HCT116 (cell line): ENCODE results near the gene ARFGAP1.

Experiments
- EZH2 ChIP-seq: fragments of 200-600 bp; sonication (generic); IDR thresholded peaks from 2 replicates; pipeline ENCODE4 v1.6.1; 2017; ENCODE audit warnings: antibody characterized with exemption, mixed run types
- FOSL1 ChIP-seq: IDR thresholded peaks from 2 replicates; pipeline ENCODE4 v1.6.1; 2012; ENCODE audit warnings: low read depth
- JUND ChIP-seq: IDR thresholded peaks from 2 replicates; pipeline ENCODE4 v1.6.1; 2012
- MAX ChIP-seq: IDR thresholded peaks from 2 replicates; pipeline ENCODE4 v1.6.1; 2012
- POLR2A ChIP-seq: IDR thresholded peaks from 2 replicates; pipeline ENCODE4 v1.7.0; 2011; ENCODE audit warnings: borderline replicate concordance; ENCODE audit not compliant: insufficient read depth, insufficient read length; ENCODE audit errors: extremely low read depth
- POLR2AphosphoS5 ChIP-seq: IDR thresholded peaks from 2 replicates; pipeline ENCODE4 v1.6.1; 2011; ENCODE audit warnings: mild to moderate bottlenecking, low read depth, low read length, moderate library complexity
- SRF ChIP-seq: IDR thresholded peaks from 2 replicates; pipeline ENCODE4 v1.6.1; 2012; ENCODE audit warnings: low read depth
- ZNF274 ChIP-seq: fragments of 200-500 bp; sonication (Bioruptor generic); IDR thresholded peaks from 2 replicates; pipeline ENCODE4 v1.6.1; 2014; ENCODE audit warnings: mild to moderate bottlenecking, low read depth, low read length, inconsistent platforms
- TF ChIP-seq, protein P1 (sequence below), 3 experiments: fragments of 200-600 bp in 1 of 3; sonication (generic) in 1 of 3; IDR thresholded peaks in 2 of 3; conservative IDR thresholded peaks in 1 of 3; 2 replicates each; pipeline ENCODE4 v1.5.1; 2012 to 2017; ENCODE audit warnings: low read depth in 2 of 3, low read length in 2 of 3, antibody characterized with exemption in 1 of 3, borderline replicate concordance in 1 of 3, control low read depth in 1 of 3, mild to moderate bottlenecking in 1 of 3, mixed read lengths in 1 of 3, mixed run types in 1 of 3, moderate library complexity in 1 of 3; ENCODE audit not compliant: insufficient read depth in 1 of 3
- TF ChIP-seq, protein P2 (sequence below): IDR thresholded peaks from 2 replicates; pipeline ENCODE4 v1.6.1; 2012; ENCODE audit warnings: low read depth
- TF ChIP-seq, protein P3 (sequence below): IDR thresholded peaks from 2 replicates; pipeline ENCODE4 v1.6.1; 2011; ENCODE audit warnings: mild to moderate bottlenecking, low read length, moderate library complexity; ENCODE audit not compliant: insufficient replicate concordance; ENCODE audit errors: extremely low read depth

- TF ChIP-seq, protein P1, sequence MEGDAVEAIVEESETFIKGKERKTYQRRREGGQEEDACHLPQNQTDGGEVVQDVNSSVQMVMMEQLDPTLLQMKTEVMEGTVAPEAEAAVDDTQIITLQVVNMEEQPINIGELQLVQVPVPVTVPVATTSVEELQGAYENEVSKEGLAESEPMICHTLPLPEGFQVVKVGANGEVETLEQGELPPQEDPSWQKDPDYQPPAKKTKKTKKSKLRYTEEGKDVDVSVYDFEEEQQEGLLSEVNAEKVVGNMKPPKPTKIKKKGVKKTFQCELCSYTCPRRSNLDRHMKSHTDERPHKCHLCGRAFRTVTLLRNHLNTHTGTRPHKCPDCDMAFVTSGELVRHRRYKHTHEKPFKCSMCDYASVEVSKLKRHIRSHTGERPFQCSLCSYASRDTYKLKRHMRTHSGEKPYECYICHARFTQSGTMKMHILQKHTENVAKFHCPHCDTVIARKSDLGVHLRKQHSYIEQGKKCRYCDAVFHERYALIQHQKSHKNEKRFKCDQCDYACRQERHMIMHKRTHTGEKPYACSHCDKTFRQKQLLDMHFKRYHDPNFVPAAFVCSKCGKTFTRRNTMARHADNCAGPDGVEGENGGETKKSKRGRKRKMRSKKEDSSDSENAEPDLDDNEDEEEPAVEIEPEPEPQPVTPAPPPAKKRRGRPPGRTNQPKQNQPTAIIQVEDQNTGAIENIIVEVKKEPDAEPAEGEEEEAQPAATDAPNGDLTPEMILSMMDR (IDR thresholded peaks at IDR 0.05 in 2 of 3, conservative IDR thresholded peaks at IDR 0.05 in 1 of 3; ENCODE audit: borderline replicate concordance in 1 of 3, insufficient read depth in 1 of 3, low read depth in 2 of 3, low read length in 2 of 3) = no peak
- TF ChIP-seq POLR2A (no peak), ZNF274 (no peak), FOSL1 (no peak), POLR2AphosphoS5 (no peak), SRF (no peak), EZH2 (no peak), JUND (no peak), MAX (no peak)
- TF ChIP-seq, protein P2, sequence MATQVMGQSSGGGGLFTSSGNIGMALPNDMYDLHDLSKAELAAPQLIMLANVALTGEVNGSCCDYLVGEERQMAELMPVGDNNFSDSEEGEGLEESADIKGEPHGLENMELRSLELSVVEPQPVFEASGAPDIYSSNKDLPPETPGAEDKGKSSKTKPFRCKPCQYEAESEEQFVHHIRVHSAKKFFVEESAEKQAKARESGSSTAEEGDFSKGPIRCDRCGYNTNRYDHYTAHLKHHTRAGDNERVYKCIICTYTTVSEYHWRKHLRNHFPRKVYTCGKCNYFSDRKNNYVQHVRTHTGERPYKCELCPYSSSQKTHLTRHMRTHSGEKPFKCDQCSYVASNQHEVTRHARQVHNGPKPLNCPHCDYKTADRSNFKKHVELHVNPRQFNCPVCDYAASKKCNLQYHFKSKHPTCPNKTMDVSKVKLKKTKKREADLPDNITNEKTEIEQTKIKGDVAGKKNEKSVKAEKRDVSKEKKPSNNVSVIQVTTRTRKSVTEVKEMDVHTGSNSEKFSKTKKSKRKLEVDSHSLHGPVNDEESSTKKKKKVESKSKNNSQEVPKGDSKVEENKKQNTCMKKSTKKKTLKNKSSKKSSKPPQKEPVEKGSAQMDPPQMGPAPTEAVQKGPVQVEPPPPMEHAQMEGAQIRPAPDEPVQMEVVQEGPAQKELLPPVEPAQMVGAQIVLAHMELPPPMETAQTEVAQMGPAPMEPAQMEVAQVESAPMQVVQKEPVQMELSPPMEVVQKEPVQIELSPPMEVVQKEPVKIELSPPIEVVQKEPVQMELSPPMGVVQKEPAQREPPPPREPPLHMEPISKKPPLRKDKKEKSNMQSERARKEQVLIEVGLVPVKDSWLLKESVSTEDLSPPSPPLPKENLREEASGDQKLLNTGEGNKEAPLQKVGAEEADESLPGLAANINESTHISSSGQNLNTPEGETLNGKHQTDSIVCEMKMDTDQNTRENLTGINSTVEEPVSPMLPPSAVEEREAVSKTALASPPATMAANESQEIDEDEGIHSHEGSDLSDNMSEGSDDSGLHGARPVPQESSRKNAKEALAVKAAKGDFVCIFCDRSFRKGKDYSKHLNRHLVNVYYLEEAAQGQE = no peak
- TF ChIP-seq, protein P3, sequence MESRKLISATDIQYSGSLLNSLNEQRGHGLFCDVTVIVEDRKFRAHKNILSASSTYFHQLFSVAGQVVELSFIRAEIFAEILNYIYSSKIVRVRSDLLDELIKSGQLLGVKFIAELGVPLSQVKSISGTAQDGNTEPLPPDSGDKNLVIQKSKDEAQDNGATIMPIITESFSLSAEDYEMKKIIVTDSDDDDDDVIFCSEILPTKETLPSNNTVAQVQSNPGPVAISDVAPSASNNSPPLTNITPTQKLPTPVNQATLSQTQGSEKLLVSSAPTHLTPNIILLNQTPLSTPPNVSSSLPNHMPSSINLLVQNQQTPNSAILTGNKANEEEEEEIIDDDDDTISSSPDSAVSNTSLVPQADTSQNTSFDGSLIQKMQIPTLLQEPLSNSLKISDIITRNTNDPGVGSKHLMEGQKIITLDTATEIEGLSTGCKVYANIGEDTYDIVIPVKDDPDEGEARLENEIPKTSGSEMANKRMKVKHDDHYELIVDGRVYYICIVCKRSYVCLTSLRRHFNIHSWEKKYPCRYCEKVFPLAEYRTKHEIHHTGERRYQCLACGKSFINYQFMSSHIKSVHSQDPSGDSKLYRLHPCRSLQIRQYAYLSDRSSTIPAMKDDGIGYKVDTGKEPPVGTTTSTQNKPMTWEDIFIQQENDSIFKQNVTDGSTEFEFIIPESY = no peak
These were observed 38.7 kb upstream of the ARFGAP1 start for GRCh38 chr20:63233924-63234323.
